ENCODE measurements around the gene MBP.
A peak's percentile ranks its signal among the peaks of the same experiment; 100 is the strongest.

The MBP gene

DNA sequence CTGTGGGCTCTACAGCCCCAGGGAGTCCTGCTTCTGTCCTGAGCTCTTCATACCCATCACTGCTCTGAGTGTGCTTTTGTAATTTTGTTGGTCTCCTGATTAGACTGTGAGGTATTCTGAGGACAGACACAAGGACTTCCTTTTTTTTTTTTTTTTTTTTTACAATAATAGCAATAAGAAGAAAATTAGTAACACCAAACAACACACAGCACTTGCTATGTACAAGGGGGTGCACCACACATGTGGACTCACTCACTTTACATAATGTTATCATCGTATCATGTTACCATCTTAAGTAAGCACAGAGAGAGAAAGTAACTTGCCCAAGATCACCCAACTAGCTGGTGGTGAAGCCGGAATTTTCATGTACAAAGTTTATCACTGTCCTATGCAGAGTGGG, 34.6 kb downstream of the MBP start:
- no peak for DNase-seq

DNA sequence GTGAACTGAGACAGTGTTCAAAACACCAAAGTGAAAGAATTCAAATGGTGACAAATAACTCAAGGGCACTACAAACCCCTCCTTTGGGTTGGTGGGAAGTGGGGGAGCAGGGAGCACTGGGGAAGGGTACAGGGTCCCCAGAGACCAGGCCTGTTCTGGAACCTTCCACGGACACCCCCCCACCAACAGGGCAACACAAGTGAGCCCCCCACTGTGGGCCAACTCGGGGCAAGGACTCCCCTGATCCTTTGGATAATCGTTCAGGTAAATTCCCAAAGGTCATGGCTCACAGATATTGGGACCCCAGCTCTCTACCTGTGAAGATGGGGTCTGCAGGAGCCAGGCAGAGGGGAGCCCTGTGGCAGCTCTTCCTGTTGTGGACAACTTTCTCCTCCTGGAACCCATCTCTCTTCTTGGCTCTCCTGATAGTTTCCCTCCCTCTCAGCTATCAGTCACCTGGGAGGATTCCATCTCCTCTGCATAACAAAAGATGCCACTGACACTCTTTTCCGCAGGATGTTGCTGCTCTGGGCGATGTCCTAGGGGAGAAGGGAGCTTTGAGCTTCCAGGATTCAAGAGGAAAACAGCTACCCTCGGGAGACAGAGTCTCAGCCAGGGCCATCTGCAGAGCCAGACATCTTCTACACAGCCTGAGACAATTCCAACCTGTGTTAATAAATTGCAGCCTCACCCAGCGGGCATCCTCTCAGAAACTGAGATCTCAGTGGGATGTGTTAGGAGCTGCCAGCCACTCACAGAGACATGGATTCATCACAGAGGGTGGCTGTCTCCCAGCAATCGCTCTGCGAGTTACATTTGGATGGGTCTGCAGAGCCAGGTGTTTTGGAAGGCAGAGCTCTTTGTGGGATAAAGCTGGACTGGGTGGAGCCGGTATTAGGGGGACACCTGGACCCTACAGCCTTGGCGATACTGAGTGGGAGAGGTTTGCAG, 35.4 kb downstream of the MBP start:
- DNase-seq, result no peak

DNA sequence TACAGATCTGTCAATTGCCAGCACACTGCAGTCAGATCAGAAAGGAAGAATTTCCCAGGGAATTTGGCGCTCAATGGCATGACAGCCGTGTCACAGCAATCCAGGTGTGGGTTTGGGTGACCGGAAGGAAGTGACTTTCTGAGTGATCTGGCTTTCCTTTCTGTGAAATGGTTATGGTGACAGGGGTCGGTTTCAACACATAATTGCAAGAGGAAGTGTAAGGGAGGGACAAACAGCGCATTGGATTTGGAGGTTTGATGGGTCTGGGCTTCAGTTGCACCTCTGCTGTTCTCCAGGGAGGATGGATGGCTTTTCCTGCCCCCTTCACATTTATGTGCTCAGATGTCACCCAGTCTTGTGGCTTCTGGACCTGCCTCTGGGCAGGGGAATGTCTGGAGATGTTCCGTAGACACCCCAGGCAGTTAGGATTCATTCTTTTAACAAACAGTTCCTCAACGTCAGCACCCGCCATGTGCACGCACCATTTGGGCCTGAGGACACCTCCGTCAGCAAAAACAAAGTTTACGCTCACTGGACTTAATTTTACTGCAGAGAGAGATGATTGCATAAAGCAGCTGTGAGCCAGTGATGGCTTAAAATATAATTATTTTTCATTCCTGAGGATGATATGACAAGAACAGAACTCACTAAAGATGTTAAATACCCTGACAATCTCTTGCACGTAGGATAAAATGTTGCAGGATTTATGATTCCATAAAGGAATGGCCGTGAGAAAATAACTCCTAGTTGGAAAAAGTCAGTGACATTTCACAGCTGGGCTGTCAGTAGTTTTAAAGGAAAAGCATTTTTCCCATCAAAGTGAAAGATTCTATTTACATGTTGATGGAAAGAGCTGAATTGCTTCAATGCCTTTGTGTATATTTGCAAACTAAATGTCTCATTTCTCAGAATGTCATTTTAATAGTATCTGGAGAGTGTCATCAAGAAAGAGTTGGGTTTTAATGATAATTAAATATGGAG, 36.9 kb downstream of the MBP start:
- DNase-seq, result no peak

DNA sequence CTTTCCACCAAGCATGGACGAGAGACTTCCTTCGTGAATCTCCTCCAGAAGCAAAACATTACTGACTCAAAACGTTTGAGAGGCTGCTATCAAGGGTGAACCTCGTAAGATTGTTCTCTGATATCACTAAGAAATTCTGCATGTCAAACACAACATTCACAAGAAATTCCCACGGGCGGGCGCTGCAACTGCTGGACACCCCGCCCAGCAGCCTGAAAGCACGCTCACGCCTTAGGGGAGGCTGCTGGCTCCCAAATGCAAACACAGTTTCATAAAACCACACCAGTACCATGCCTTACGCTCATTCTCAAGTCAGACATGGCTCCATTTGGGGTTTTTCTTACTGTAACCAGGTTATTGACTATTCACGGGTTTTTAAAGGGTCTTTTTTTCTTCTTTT, 39.0 kb downstream of the MBP start:
- no peak for DNase-seq

DNA sequence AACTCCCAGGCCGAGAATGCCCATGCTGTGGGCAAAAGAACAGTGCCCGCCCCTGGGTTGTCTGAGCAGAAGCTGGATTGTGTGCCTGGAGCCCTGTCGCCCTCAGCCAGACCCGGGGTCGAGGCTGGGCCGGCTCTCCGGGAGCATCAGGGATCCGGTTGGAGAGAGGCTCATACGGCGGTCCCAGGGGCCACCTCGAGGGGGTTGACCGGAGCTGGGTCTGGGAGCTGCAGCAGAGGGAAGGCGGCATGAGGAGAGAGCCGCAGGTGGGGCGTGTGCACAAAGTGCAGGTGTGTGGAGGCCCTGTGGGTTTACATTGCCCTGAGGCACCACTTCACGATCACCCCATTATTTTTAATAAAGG, 39.5 kb downstream of the MBP start:
- no peak for DNase-seq

DNA sequence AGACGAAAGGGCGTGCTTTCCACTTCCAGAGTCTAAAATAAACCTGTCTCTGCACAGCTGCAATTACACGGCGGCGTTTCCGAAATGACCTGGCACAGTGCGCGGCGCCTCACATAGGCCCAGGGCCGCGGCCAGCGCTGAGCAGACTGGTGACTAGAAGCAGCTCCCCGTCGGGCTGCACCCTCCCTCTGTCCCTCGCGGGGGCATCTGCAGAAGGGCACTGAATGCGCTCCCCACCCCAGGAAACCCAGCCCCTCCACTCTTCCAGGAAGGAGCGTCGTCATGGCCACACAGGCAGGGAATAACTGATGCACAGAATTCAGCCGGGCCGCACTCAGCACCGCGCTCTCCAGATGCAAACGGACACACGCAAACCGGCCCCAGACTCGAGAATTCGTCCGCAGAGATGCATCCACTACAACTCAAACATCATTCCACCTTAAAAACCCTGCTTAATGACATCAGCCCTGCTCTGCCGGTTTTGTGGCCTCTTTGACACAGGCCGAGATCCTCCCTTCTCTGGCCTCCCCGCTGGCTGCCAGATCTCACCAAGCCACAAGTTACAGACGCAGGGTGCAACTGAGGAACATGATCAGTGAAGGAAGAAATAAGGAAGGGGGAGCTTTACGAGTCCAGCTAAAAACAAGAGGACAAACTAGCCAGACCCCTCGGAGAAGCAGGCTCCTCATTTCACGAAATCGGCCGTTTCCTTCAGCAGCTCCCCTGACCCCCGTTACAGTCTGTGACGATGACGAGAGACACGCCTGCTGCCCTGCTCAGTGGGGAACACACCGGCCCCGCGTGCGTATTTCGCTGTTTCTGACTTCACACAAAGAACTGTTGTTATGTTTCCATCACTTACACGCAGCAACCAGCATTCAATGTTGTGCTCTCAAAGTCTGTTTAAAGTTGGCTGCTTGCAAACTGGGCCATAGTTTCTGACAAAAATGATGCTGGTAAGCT, 40.2 kb downstream of the MBP start:
- DNase-seq, result no peak

DNA sequence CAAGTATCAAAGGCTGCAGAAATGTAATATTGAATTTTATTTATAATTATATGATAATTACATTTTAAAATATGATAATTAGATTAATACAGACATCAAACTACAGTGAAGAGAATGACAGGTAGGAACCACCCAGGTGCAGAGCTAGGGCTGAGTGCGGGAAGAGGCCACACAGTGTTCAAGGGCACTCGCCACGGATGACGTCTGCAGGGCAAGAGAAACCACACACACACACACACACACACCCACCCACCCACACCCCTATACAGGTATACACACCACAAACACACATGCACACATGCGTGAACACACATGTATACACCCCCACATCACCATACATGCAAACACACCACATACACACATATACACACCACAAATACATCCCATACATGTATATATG, 41.2 kb downstream of the MBP start:
- no peak for DNase-seq

DNA sequence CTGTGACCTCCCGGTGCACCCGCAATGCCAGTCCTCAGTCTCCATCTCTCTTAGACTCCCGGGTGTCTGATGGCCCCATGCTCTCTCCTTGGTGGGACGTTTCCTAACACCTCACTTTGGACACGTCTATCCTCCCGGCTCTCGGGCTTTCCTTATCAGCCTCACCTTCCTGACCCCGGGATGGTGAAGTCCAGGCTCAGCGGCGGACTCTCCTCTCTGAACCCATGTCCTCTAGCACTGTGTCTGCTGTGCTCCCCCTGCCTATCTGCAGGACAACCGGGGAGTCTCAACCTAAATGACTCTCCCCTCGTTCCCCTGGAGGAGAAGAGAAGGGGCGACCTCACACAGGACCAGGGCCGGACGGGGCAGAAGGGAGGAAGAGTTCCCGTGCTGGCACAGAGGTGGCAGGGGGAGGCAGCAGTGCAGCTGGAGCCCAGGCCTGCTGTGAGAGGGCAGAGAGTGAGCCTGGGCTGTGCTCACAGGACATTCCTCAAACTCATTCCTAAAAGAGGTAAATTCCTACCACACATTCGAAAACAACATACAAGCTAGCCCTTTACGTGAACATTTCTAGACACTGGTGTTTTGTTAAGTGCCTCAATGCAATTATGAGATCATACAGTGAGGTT, 41.9 kb downstream of the MBP start:
- DNase-seq, result no peak

DNA sequence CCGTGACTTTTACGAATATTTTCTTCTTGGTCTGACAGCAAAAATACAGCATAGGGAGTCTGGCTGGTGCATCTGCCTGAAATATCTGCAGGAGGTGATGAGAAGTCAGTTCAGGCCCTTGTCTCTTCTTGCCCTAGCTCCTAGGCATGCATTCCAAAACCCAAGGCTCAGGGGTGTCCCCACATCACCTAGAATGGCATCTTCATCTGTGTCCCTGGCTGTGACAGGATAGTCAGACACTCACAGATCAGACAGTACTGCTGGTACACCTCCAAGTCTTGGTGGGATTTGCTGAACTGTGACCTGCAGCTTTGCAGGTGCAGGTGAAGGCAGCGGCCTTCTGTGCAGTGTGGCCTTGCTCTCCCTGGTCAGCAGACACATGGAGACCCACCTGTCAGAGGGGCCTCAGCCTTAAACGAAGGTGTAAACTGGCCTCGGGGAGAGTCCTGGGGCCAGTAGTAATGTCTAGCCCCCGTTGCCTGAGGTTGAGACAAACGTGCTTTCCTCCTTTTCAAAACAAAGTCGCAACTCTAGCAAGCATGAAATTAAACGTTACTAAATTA, 42.8 kb downstream of the MBP start:
- DNase-seq, result no peak

DNA sequence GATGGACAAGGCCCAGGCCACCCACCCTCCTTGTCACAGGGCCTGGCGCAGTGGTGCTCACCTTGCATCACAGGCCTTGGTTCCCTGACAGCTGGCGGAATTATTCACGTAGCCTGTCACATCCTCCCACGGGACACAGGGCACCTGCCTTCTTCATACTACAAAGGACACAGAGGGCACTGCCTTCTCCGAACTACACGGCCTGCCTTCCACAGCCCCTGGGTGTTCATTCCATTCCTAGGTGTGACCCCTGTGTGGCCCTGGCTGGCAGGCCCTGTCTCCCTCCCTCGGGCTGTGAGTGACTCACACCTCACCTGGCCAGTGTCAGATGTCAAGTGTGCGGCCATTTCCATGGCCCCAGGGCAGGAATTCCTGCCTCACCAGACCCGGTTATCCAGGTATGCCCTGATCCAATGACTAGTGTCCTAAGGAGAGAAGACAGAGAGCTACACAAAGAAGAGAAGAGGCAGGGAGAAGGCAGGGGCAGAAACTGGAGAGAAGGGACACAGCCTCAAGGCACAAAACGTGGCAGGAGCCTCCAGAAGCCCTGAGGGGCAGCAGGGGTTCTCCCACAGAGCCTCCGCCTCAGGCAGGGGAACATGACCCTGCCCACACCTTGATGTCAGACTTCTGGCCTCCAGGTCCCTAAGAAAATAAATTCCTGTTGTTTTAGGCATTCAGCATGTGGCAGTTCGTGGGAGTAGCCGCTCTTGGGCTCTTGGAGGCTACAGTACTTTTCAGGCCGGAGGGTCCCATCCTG, 43.4 kb downstream of the MBP start:
- no peak for DNase-seq

DNA sequence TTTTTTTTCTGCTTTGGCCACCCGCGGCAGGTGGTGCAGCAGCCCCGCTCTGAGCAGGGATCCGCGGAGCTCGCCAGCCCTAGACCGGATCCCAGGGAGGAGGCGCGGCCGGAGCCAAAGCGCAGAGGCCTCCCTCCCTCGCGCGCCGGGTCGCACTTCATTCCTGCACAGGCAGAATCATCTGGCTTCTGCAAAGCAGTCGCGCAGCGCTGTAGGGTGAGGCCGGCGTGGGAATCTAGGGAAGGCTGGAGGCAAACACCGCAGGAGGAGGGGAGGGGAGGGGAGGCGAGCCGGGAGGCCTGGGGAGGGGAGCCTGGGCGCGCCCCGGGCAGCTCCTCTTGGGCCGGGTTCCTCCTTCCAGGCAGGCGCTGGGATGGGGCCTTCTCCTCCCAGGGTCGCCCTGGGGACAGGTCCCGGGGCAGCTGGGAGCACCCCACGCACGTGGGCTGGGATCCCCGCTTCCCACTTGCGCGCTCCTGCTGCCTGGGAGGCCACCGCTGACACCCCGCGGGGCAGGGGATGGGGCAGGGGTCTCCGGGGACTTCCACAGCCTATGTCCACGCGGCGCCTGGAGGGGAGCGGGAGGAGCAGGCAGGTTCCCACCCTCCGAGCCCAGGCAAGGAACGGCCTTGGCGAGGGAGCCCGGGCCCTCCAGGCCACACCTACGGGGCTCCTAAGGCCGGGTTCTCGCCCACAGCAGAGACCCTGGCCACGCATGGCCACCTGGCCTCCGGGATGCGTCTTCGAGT, 45.0 kb downstream of the MBP start:
- DNase-seq, result no peak

DNA sequence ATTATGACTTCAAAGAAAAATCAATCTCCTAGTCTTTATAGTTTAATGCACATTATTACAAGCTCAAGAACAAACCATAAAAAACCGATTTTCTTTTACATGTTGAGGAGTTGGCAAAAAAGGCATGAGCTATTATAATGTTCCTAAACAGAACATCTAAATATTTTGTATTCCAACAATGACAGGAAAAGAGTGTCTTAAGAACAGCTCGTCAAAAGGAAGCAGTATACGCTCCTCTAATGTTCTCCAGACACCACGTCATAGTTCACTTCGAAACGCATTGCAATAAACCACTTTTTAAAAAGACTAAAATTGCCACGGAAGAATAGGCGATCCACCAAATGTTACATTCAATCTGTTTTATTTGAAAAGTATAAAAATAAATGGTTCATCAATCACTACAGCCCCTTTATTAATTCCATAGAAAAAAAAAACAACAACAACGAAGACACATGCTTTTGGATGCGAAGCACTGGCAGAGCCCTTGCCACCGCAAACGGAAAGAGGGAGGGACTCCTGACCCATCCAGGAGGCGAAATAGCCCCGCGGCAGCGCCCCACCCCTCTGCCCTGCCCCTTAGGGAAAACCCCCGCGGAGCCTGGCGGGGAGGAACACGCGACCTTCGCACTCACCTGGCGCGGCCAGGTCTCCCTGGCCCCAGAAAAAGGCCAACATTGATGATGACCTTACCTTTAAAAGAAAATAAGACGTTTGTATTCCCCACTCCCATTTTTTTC, 45.8 kb downstream of the MBP start:
- DNase-seq, result no peak

DNA sequence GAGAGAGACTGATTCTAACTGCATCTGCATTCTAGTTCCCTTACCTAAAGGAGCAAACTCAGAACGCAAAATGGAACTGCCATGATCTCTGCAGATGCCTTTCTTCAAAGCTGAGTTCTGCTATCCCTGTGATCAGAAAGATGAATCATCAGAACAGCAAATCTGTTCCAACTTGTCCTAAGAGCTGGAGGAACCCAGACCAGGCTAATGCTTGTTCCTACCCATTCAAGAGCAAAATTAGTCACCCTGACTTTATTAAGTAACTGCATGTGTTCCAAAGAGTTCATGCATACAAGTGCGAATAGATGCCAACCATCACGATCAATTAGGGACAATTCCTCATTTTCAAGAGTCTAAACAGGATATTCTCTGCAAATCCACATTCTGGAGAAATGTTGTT, 46.5 kb downstream of the MBP start:
- DNase-seq, result no peak

DNA sequence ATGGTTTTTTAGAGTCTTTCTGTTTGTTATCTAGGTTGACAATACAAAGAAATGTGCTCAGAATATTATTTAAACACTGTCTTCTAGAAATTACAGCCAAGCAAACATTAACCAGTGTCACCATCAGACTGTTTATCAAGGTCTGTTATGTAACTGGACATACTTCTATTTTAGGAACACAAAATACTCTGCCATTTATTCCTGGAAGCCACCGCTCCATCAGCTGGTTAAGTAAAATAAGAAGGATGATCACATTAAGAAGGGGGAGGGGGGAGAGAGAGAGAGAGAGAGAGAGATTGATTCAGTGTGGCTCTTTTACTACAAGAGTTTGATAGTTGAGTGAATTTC, 47.9 kb downstream of the MBP start:
- DNase-seq, result no peak

DNA sequence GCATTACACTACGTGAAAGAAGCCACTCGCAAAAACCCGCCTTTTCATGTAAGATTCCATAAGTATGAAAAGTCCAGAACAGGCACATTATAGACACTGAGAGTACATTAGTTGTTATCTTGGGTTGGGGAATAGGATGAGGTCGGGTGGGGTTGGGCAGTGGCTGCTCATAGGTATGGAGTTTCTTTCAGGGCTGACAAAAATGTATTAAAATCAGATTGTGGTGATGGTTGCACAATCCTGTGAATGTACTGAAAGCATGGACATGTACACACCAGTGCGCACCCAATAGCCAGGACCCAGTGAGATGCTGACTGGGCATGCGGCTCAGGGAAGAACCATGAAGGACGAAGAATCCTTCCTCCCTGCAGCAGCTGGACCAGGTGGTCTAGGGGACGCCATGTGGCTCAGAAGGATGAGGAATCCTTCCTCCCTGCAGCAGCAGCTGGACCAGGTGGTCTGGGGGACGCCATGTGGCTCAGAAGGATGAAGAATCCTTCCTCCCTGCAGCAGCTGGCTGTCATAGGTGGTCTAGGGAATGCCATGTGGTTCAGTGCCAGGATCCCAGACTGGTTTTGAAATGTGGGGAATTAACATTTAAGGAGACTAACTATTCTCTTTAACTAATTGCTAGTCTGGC, 50.1 kb downstream of the MBP start:
- DNase-seq, result no peak

DNA sequence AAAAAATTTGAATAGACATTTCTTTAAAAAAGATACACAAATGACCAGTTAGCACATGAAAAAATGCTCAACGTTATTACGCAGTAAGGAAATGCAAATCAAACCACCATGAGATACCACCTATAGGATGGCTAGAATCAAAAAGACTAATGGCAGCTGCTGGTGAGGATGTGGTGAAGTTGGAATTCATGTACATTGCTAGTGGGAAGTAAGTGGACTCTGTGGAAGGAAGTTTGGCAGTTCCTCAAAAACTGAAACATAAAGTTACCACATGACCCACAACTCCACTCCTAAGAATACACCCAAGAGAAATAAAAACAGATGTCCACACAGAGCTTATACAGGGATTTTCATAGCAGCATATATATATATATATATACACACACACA, 51.2 kb downstream of the MBP start:
- no peak for DNase-seq

DNA sequence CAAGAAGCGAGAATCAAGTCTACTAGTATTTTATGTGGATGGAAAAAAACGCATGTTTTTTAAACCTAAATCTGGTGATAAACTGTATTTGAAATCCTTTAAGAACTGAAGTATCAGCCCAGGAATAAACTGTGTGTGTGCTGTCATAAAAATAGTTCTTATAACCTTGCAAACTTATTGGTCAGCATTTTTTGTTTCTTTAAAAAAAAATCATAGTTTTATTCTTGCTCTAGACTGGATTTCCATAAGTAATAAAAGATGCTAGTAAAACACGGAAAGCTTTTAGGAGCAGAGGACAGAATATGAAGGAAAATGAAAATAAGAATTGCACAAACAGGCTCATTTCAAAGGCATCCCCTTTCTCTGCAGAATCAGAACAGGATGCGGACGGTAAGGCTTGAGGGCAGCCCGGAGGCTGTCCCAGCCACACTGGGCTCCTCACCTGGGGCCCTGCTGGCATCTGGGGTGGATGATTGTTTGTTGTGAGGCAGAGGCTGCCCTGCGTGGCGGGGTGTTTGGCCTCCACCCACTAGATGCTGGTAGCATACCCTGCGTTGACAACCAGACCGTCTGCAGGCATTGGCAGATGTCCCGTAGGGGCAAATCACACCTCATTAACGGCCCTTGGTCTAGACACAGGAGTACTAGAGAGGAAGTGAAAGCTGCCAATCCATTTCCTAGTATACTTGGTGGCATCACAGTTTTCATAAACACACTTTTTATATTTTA, 52.5 kb downstream of the MBP start:
- DNase-seq, result peak; percentile 69

DNA sequence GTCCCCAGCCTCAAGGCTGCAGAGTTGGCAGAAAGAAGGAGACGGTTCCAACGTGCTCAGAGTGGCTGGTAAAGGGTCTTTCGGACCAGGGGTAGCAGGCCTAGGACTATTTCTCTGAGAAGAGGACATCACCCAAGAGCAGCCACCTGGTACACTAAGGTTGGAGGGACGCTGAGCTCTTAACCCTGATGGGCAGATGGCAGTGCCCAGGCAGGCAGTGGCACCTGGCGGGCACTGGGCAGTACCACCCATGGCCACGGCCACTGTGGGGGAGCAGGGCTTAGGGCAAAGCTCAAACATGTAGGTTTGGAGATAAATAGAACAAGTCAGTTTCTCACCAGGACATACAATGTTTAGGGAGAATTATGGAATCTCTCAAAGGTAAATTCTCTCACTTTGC, 53.5 kb downstream of the MBP start:
- DNase-seq, result no peak

DNA sequence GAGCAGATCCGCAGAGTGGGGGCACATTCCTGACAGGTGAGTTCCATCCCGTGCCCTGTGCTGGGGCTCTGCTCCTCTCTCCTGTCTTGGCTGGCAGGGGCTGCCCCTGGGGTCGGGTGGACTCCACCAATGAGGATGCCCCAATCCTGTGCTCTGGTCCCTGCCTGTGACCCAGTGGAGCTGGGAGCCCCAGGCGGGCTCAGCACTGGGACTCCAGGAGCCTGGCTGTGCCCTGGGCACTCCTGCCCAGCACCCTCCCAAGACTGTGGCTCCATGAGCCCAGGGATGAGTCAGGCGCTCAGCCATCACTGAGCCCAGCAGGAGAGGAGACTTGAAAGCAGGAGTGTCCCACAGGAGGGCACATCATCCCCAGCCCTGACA, 53.9 kb downstream of the MBP start:
- DNase-seq, result no peak
